Hepatocyte (in vitro differentiated cells): Measurements from ENCODE around the gene FMO4. TPM values are rescaled to one million over a fixed set of nuclear protein-coding genes. Genes with fewer than 3 reads are reported as not detected.
"Not testable (repeated sequence)": the region's sequence is repeated elsewhere in the genome, so short reads cannot be mapped to it uniquely, and the experiment has no call there.

ENCODE experiments used
- DNase-seq: peaks from one replicate; pipeline ENCODE4 v3.0.0-alpha.2; 2016; ENCODE audit warnings: low spot score
- H2AFZ ChIP-seq: fragments of 200-600 bp; sonication (generic); 2 replicates; pipeline ENCODE4 v1.6.0; 2016; ENCODE audit warnings: antibody characterized with exemption, mild to moderate bottlenecking
- H3K27ac ChIP-seq: fragments of 200-600 bp; sonication (generic); 2 replicates; pipeline ENCODE4 v1.5.1; 2016; ENCODE audit warnings: mild to moderate bottlenecking
- H3K27me3 ChIP-seq: fragments of 200-600 bp; sonication (generic); 2 replicates; pipeline ENCODE4 v1.6.1; 2016
- H3K36me3 ChIP-seq: fragments of 200-600 bp; sonication (generic); replicated peaks from 2 replicates; pipeline ENCODE4 v1.5.1; 2016; ENCODE audit warnings: low read depth; ENCODE audit not compliant: insufficient read depth
- H3K4me1 ChIP-seq: fragments of 200-600 bp; sonication (generic); 2 replicates; pipeline ENCODE4 v1.5.1; 2016; ENCODE audit warnings: mild to moderate bottlenecking, moderate library complexity; ENCODE audit not compliant: insufficient read depth
- H3K4me2 ChIP-seq: fragments of 200-600 bp; sonication (generic); 2 replicates; pipeline ENCODE4 v1.6.0; 2016
- H3K4me3 ChIP-seq: fragments of 200-600 bp; sonication (generic); 2 replicates; pipeline ENCODE4 v1.5.1; 2016; ENCODE audit warnings: mild to moderate bottlenecking
- H3K79me2 ChIP-seq: fragments of 200-600 bp; sonication (generic); 2 replicates; pipeline ENCODE4 v1.6.0; 2017; ENCODE audit warnings: mild to moderate bottlenecking
- H3K9me2 ChIP-seq: fragments of 200-600 bp; sonication (generic); replicated peaks from 2 replicates; pipeline ENCODE4 v1.6.0; 2017; ENCODE audit warnings: mild to moderate bottlenecking; ENCODE audit not compliant: insufficient read depth
- H3K9me3 ChIP-seq: fragments of 200-600 bp; sonication (generic); 2 replicates; pipeline ENCODE4 v1.5.1; 2016; ENCODE audit warnings: low read depth, mild to moderate bottlenecking
- H4K20me1 ChIP-seq: fragments of 200-600 bp; sonication (generic); 2 replicates; pipeline ENCODE4 v1.6.0; 2016; ENCODE audit warnings: mild to moderate bottlenecking; ENCODE audit not compliant: insufficient read depth, poor library complexity, severe bottlenecking
- EZH2 ChIP-seq: fragments of 200-600 bp; sonication (generic); IDR thresholded peaks from 2 replicates; pipeline ENCODE4 v1.6.1; 2016; ENCODE audit warnings: antibody characterized with exemption, mild to moderate bottlenecking, borderline replicate concordance
- EZH2phosphoT487 ChIP-seq: fragments of 200-600 bp; sonication (generic); IDR thresholded peaks from one replicate; pipeline ENCODE4 v1.6.1; 2018; ENCODE audit warnings: antibody characterized with exemption, mild to moderate bottlenecking, low read depth, moderate library complexity; ENCODE audit not compliant: unreplicated experiment, severe bottlenecking
- WGBS: methylation state at CpG from one replicate; pipeline ENCODE4 v1.1.6; 2016; ENCODE audit warnings: low lambda C conversion rate; ENCODE audit errors: missing lambda C conversion rate; 5-methylcytosine and 5-hydroxymethylcytosine counted together
- polyA plus RNA-seq: library from polyadenylated mRNA; unstranded; fragments of >200 nt; fragmentation: Nextera tagmentation; extraction: Ambion mirVana; gene quantifications from 2 replicates; pipeline ENCODE4 v1.2.1, GENCODE V29; 2016
- total RNA-seq: library from RNA; depleted of rRNA; stranded (reverse); fragments of >200 nt; gene quantifications from 2 replicates; pipeline ENCODE4 v1.2.3, GENCODE V29; 2014
- TF ChIP-seq, protein P1 (sequence below): fragments of 200-600 bp; sonication (generic); IDR thresholded peaks from 2 replicates; pipeline ENCODE4 v1.5.1; 2016; ENCODE audit warnings: antibody characterized with exemption, mild to moderate bottlenecking; ENCODE audit not compliant: poor library complexity

The FMO4 gene
- total and polyA plus RNA-seq, 2 experiments from 2014 or later = 12.6 to 31.4 TPM

GRCh38 chr1:171329251-171329650 lies 15.3 kb downstream of the FMO4 start:
- Histone ChIP-seq H3K27ac (no peak overlapping the region), H3K9me2 (no peaks in the 10 kb centered on the region), H3K9me3 (no peaks in the 10 kb centered on the region), H4K20me1 (no peaks in the 10 kb centered on the region), H3K79me2 (no peaks in the 10 kb centered on the region), H3K4me2 (no peak overlapping the region), H3K36me3 (no peaks in the 10 kb centered on the region), H2AFZ (no peak overlapping the region), H3K4me3 (no peak overlapping the region), H3K4me1 (no peaks in the 10 kb centered on the region), H3K27me3 (no peaks in the 10 kb centered on the region)
- TF ChIP-seq, protein P1, sequence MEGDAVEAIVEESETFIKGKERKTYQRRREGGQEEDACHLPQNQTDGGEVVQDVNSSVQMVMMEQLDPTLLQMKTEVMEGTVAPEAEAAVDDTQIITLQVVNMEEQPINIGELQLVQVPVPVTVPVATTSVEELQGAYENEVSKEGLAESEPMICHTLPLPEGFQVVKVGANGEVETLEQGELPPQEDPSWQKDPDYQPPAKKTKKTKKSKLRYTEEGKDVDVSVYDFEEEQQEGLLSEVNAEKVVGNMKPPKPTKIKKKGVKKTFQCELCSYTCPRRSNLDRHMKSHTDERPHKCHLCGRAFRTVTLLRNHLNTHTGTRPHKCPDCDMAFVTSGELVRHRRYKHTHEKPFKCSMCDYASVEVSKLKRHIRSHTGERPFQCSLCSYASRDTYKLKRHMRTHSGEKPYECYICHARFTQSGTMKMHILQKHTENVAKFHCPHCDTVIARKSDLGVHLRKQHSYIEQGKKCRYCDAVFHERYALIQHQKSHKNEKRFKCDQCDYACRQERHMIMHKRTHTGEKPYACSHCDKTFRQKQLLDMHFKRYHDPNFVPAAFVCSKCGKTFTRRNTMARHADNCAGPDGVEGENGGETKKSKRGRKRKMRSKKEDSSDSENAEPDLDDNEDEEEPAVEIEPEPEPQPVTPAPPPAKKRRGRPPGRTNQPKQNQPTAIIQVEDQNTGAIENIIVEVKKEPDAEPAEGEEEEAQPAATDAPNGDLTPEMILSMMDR = no peak
- TF ChIP-seq EZH2 = no peak
- TF ChIP-seq EZH2phosphoT487 = no peak
- DNase-seq = no peak
- WGBS = 84% methylated on average over 7 of the region's 7 CpGs

DNA sequence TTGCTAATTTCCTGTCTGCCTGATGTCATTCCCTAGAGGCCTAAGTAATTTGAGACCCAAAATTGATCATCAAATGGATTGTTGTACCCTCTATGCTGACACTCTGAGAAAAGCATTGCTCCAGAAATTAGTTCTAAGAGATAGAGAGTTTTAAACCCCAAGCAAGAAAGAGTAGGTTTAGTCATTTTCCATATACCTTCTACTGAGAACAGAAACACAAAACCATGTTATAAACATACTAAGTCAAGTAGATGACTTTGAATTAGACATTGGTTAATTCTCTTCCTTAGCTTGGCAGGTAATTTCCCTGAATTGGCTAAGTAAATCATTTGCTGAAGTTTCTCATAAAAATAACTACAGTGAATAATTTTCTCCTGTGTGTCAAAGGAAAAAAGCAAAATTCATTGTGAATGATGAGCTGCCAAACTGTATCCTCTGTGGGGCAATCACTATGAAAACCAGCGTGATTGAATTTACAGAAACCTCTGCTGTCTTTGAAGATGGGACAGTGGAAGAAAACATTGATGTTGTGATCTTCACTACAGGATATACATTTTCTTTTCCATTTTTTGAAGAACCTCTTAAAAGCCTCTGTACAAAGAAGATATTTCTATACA lies 20.1 kb downstream of the FMO4 start:
- H2AFZ ChIP-seq = no peak overlapping the region
- TF ChIP-seq EZH2 (no peak), EZH2phosphoT487 (no peak)
- TF ChIP-seq, protein P1 = no peak
- no peaks in the 10 kb centered on the region for H3K27me3 ChIP-seq
- H4K20me1 ChIP-seq = no peaks in the 10 kb centered on the region
- no peak for DNase-seq
- no peaks in the 10 kb centered on the region for H3K9me2 ChIP-seq
- H3K36me3 ChIP-seq = no peaks in the 10 kb centered on the region
- no peaks in the 10 kb centered on the region for H3K9me3 ChIP-seq
- no peaks in the 10 kb centered on the region for H3K79me2 ChIP-seq
- 96% methylated on average over 1 of the region's 1 CpG for WGBS
- H3K27ac ChIP-seq = no peak overlapping the region
- no peaks in the 10 kb centered on the region for H3K4me1 ChIP-seq
- H3K4me2 ChIP-seq = no peak overlapping the region
- no peak overlapping the region for H3K4me3 ChIP-seq

GRCh38 chr1:171335964-171336363 lies 22.0 kb downstream of the FMO4 start:
- Histone ChIP-seq H3K27ac (no peak overlapping the region), H2AFZ (no peak overlapping the region)
- WGBS = 17% methylated on average over 1 of the region's 1 CpG

GRCh38 chr1:171339345-171339744 lies 25.4 kb downstream of the FMO4 start:
- H4K20me1 ChIP-seq, H3K4me3 ChIP-seq, H3K9me2 ChIP-seq, H3K27ac ChIP-seq, H3K79me2 ChIP-seq, H2AFZ ChIP-seq, H3K27me3 ChIP-seq, H3K9me3 ChIP-seq, H3K4me2 ChIP-seq, H3K4me1 ChIP-seq, H3K36me3 ChIP-seq, DNase-seq: not testable (repeated sequence)
- 86% methylated on average over 6 of the region's 6 CpGs for WGBS

More at GRCh38 chr1:171335964-171336363, 22.0 kb downstream of the FMO4 start:
- no peaks in the 10 kb centered on the region for H3K79me2 ChIP-seq
- no peaks in the 10 kb centered on the region for H3K36me3 ChIP-seq
- H3K4me2 ChIP-seq = no peak overlapping the region
- TF ChIP-seq EZH2 (no peak), EZH2phosphoT487 (no peak)
- TF ChIP-seq, protein P1 = no peak
- no peaks in the 10 kb centered on the region for H3K9me2 ChIP-seq
- DNase-seq = no peak
- H4K20me1 ChIP-seq = no peaks in the 10 kb centered on the region
- H3K27me3 ChIP-seq = no peaks in the 10 kb centered on the region
- no peaks in the 10 kb centered on the region for H3K9me3 ChIP-seq
- H3K4me3 ChIP-seq = no peak overlapping the region
- no peaks in the 10 kb centered on the region for H3K4me1 ChIP-seq
